Measurements from ENCODE around the gene PDZD8.

PDZD8 gene

GRCh38 chr10:117351996-117352395, 23.2 kb downstream of the PDZD8 start:
- no peak overlapping the region for H3K27ac ChIP-seq
- H3K4me3 ChIP-seq = no peak overlapping the region

GRCh38 chr10:117351558-117351957, 23.7 kb downstream of the PDZD8 start:
- H3K4me3 ChIP-seq = no peak overlapping the region
- H3K27ac ChIP-seq = no peak overlapping the region

- Histone ChIP-seq H3K27ac (no peak overlapping the region), H3K4me3 (no peak overlapping the region)
These were observed 24.3 kb downstream of the PDZD8 start for GRCh38 chr10:117350909-117351308.

- no peak overlapping the region for H3K4me3 ChIP-seq
- no peak overlapping the region for H3K27ac ChIP-seq
These were observed 27.0 kb downstream of the PDZD8 start for GRCh38 chr10:117348236-117348635.

- H3K27ac ChIP-seq = no peak overlapping the region
- H3K4me3 ChIP-seq = no peak overlapping the region
These were observed 28.7 kb downstream of the PDZD8 start for GRCh38 chr10:117346574-117346973.

GRCh38 chr10:117345143-117345542, 30.1 kb downstream of the PDZD8 start:
- H3K27ac ChIP-seq = no peak overlapping the region
- no peak overlapping the region for H3K4me3 ChIP-seq

GRCh38 chr10:117342641-117343040, 32.6 kb downstream of the PDZD8 start:
- Histone ChIP-seq H3K27ac (no peak overlapping the region), H3K4me3 (no peak overlapping the region)

GRCh38 chr10:117341061-117341460, 34.2 kb downstream of the PDZD8 start:
- Histone ChIP-seq H3K27ac (no peak overlapping the region), H3K4me3 (no peak overlapping the region)

GRCh38 chr10:117339979-117340378, 35.3 kb downstream of the PDZD8 start:
- Histone ChIP-seq H3K27ac (no peak overlapping the region), H3K4me3 (no peak overlapping the region)

- no peak overlapping the region for H3K27ac ChIP-seq
- no peak overlapping the region for H3K4me3 ChIP-seq
These were observed 35.7 kb downstream of the PDZD8 start for GRCh38 chr10:117339578-117339977.

GRCh38 chr10:117334926-117335325, 40.3 kb downstream of the PDZD8 start:
- Histone ChIP-seq H3K27ac (no peak overlapping the region), H3K4me3 (no peak overlapping the region)

- Histone ChIP-seq H3K27ac (no peak overlapping the region), H3K4me3 (no peak overlapping the region)
These were observed 41.2 kb downstream of the PDZD8 start for GRCh38 chr10:117334066-117334465.

- H3K4me3 ChIP-seq = no peak overlapping the region
- no peak overlapping the region for H3K27ac ChIP-seq
These were observed 48.0 kb downstream of the PDZD8 start for GRCh38 chr10:117327262-117327661.

GRCh38 chr10:117324367-117324766, 50.9 kb downstream of the PDZD8 start:
- Histone ChIP-seq H3K27ac (no peak overlapping the region), H3K4me3 (no peak overlapping the region)

- no peak overlapping the region for H3K4me3 ChIP-seq
- H3K27ac ChIP-seq = no peak overlapping the region
These were observed 53.0 kb downstream of the PDZD8 start for GRCh38 chr10:117322260-117322659.

- no peak overlapping the region for H3K27ac ChIP-seq
- H3K4me3 ChIP-seq = no peak overlapping the region
These were observed 55.1 kb downstream of the PDZD8 start for GRCh38 chr10:117320050-117320665.

GRCh38 chr10:117318909-117319308, 56.3 kb downstream of the PDZD8 start:
- H3K4me3 ChIP-seq = no peak overlapping the region
- H3K27ac ChIP-seq = no peak overlapping the region

GRCh38 chr10:117316701-117317100, 58.5 kb downstream of the PDZD8 start:
- Histone ChIP-seq H3K27ac (no peak overlapping the region), H3K4me3 (no peak overlapping the region)

GRCh38 chr10:117313641-117314040, 61.6 kb downstream of the PDZD8 start:
- H3K4me3 ChIP-seq = no peak overlapping the region
- no peak overlapping the region for H3K27ac ChIP-seq

- H3K4me3 ChIP-seq = no peak overlapping the region
- no peak overlapping the region for H3K27ac ChIP-seq
These were observed 62.8 kb downstream of the PDZD8 start for GRCh38 chr10:117312430-117312829.

- no peak overlapping the region for H3K4me3 ChIP-seq
These were observed 64.0 kb downstream of the PDZD8 start for GRCh38 chr10:117311261-117311660.

GRCh38 chr10:117306674-117307073, 68.6 kb downstream of the PDZD8 start:
- no peak overlapping the region for H3K27ac ChIP-seq
- no peak overlapping the region for H3K4me3 ChIP-seq

More at GRCh38 chr10:117311261-117311660, 64.0 kb downstream of the PDZD8 start:
- H3K27ac ChIP-seq = no peak overlapping the region

Measured in skin epidermis (tissue), 12 donors.